WTC11 (cell line): Measurements from ENCODE around the gene GNAS-AS1. TPM values are rescaled to one million over a fixed set of nuclear protein-coding genes. Genes with fewer than 3 reads are reported as not detected.

Experiments used
- ATAC-seq: fragments of 200-7000 bp; cut with Tn5 transposase; 2 replicates; pipeline ENCODE4 v1.10.0; 2021; ENCODE audit warnings: mild to moderate bottlenecking, moderate library complexity
- CTCF ChIA-PET: fragments of 300-600 bp; sonication (Branson Sonifier 250); formaldehyde crosslinking; loops from one replicate; lab custom pipeline; 2021; ENCODE audit warnings: antibody characterized with exemption; lab: Charles Lee
- POLR2A ChIA-PET: fragments of 350-600 bp; sonication (Branson Sonifier 250); formaldehyde crosslinking; loops from one replicate; lab custom pipeline; 2021; ENCODE audit warnings: antibody characterized with exemption; lab: Charles Lee
- DNase-seq: peaks from one replicate; pipeline ENCODE4 v3.0.0; 2021; ENCODE audit warnings: low spot score
- H3K27ac Mint-ChIP-seq: 2 replicates; pipeline ENCODE4 v1.8.0; 2021; ENCODE audit warnings: mixed read lengths
- H3K27me3 Mint-ChIP-seq: 2 replicates; pipeline ENCODE4 v1.8.0; 2021; ENCODE audit warnings: low read depth, mild to moderate bottlenecking, moderate library complexity, mixed read lengths
- H3K36me3 Mint-ChIP-seq: 2 replicates; pipeline ENCODE4 v1.8.0; 2021; ENCODE audit warnings: mixed read lengths
- H3K4me1 Mint-ChIP-seq: 2 replicates; pipeline ENCODE4 v1.8.0; 2022; ENCODE audit warnings: mixed read lengths
- H3K4me3 Mint-ChIP-seq: 2 replicates; pipeline ENCODE4 v1.8.0; 2021; ENCODE audit warnings: mild to moderate bottlenecking, moderate library complexity, mixed read lengths
- H3K9me3 Mint-ChIP-seq: 2 replicates; pipeline ENCODE4 v1.8.0; 2021; ENCODE audit warnings: mixed read lengths
- CBFB ChIP-seq: sonication (generic); formaldehyde crosslinking; IDR thresholded peaks from 2 replicates; pipeline ENCODE4 v1.8.1; 2022; ENCODE audit warnings: mild to moderate bottlenecking, low read depth, missing genetic modification reagents
- CREB1 ChIP-seq: sonication (generic); formaldehyde crosslinking; IDR thresholded peaks from 2 replicates; pipeline ENCODE4 v1.8.0; 2023; ENCODE audit warnings: mild to moderate bottlenecking, missing genetic modification reagents
- E2F1 ChIP-seq: sonication (generic); formaldehyde crosslinking; IDR thresholded peaks from 2 replicates; pipeline ENCODE4 v1.8.0; 2022; ENCODE audit warnings: mild to moderate bottlenecking, missing genetic modification reagents
- E2F5 ChIP-seq: sonication (generic); formaldehyde crosslinking; IDR thresholded peaks from 2 replicates; pipeline ENCODE4 v1.8.1; 2022; ENCODE audit warnings: mild to moderate bottlenecking, moderate library complexity, missing genetic modification reagents
- ELF4 ChIP-seq: sonication (generic); formaldehyde crosslinking; IDR thresholded peaks from 2 replicates; pipeline ENCODE4 v1.8.1; 2022; ENCODE audit warnings: low read depth, mild to moderate bottlenecking, moderate library complexity, missing genetic modification reagents
- FOXP4 ChIP-seq: sonication (generic); formaldehyde crosslinking; IDR thresholded peaks from 2 replicates; pipeline ENCODE4 v1.8.0; 2022; ENCODE audit warnings: mild to moderate bottlenecking, missing genetic modification reagents
- IRF1 ChIP-seq: sonication (generic); formaldehyde crosslinking; IDR thresholded peaks from 2 replicates; pipeline ENCODE4 v1.8.0; 2023; ENCODE audit warnings: missing genetic modification reagents
- IRF2 ChIP-seq: sonication (generic); formaldehyde crosslinking; IDR thresholded peaks from 2 replicates; pipeline ENCODE4 v1.8.0; 2022; ENCODE audit warnings: low read depth, missing genetic modification reagents, borderline replicate concordance
- JAZF1 ChIP-seq: fragments of 250-450 bp; sonication (Bioruptor Pico); IDR thresholded peaks from 2 replicates; pipeline ENCODE4 v1.9.0; 2021; ENCODE audit warnings: moderate library complexity, mild to moderate bottlenecking, inconsistent platforms
- JUN ChIP-seq: sonication (generic); formaldehyde crosslinking; IDR thresholded peaks from 2 replicates; pipeline ENCODE4 v1.8.0; 2023; ENCODE audit warnings: mild to moderate bottlenecking, missing genetic modification reagents
- PRDM15 ChIP-seq: sonication (generic); formaldehyde crosslinking; IDR thresholded peaks from 2 replicates; pipeline ENCODE4 v1.8.0; 2022; ENCODE audit warnings: missing genetic modification reagents
- TCF7 ChIP-seq: sonication (generic); formaldehyde crosslinking; IDR thresholded peaks from 2 replicates; pipeline ENCODE4 v1.8.0; 2022; ENCODE audit warnings: mild to moderate bottlenecking, low read depth, missing genetic modification reagents, moderate library complexity
- TP53 ChIP-seq: sonication (generic); formaldehyde crosslinking; IDR thresholded peaks from 2 replicates; pipeline ENCODE4 v1.8.1; 2023; ENCODE audit warnings: mild to moderate bottlenecking, missing genetic modification reagents
- USF2 ChIP-seq: sonication (generic); formaldehyde crosslinking; IDR thresholded peaks from 2 replicates; pipeline ENCODE4 v1.8.1; 2023; ENCODE audit warnings: mild to moderate bottlenecking, missing genetic modification reagents, moderate library complexity
- ZBTB21 ChIP-seq: sonication (generic); formaldehyde crosslinking; IDR thresholded peaks from 2 replicates; pipeline ENCODE4 v1.8.1; 2023; ENCODE audit warnings: mild to moderate bottlenecking, missing genetic modification reagents, borderline replicate concordance
- ZNF396 ChIP-seq: fragments of 250-450 bp; sonication (Bioruptor Pico); IDR thresholded peaks from 2 replicates; pipeline ENCODE4 v1.8.0; 2021; ENCODE audit warnings: mild to moderate bottlenecking, moderate library complexity, borderline replicate concordance
- ZNF425 ChIP-seq: fragments of 250-450 bp; sonication (Bioruptor Pico); conservative IDR thresholded peaks from 2 replicates; pipeline ENCODE4 v1.9.0; 2021; ENCODE audit warnings: mild to moderate bottlenecking
- total RNA-seq: library from RNA; stranded (reverse); gene quantifications from 3 replicates; pipeline ENCODE4 v1.2.3, GENCODE V29; 2021
- TF ChIP-seq, protein P1 (sequence below): sonication (generic); formaldehyde crosslinking; IDR thresholded peaks from 2 replicates; pipeline ENCODE4 v1.8.1; 2023; ENCODE audit warnings: mild to moderate bottlenecking, missing genetic modification reagents, borderline replicate concordance

GNAS-AS1 gene
- total RNA-seq, 1 experiment from 2014 or later = 12.2 TPM

GRCh38 chr20:58867211-58867610, 16.5 kb upstream of the GNAS-AS1 start (continued):
- TF ChIP-seq FOXP4 (no peak), TCF7 (CRISPR knock-in tag) (no peak), CBFB (CRISPR knock-in tag) (no peak), IRF1 (no peak), ELF4 (no peak), PRDM15 (CRISPR knock-in tag) (no peak), TP53 (CRISPR knock-in tag) (no peak), E2F5 (CRISPR knock-in tag) (no peak), USF2 (CRISPR knock-in tag) (no peak), ZNF425 (CRISPR knock-in tag) (no peak), JUN (CRISPR knock-in tag) (no peak), CREB1 (CRISPR knock-in tag) (no peak)

DNA sequence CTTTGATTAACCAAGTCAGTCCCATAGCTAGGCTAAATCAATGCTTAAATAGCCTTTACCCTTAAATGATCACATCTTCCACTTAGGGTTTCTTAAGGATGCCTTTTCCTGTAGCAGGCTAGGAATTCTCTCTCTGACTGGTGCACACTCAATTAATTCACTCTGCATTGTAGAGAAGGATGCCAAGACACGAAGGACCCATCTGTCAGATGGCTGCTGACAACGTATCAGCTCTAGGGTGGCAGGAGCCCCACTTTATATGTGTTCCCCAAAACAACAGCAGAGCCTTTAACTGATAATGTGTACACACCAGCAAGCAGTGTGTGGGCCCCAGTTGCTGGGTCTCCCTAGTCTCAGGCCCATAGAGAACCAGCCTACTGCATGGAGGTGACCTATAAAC, 15.1 kb upstream of the GNAS-AS1 start:
- DNase-seq (no peak), ATAC-seq (no peak)
- no peaks in the 10 kb centered on the region for H3K9me3 Mint-ChIP-seq
- no peaks in the 10 kb centered on the region for H3K27me3 Mint-ChIP-seq
- POLR2A ChIA-PET = no interaction called here
- H3K4me1 Mint-ChIP-seq = peaks cover 17% of the 10 kb centered on the region
- CTCF ChIA-PET = no interaction called here
- peaks cover 9% of the 10 kb centered on the region for H3K36me3 Mint-ChIP-seq
- H3K27ac Mint-ChIP-seq = no peak overlapping the region
- H3K4me3 Mint-ChIP-seq = no peak overlapping the region
- TF ChIP-seq JAZF1 (CRISPR knock-in tag) (no peak), E2F1 (CRISPR knock-in tag) (no peak), ZBTB21 (no peak), ZNF396 (CRISPR knock-in tag) (no peak), IRF2 (no peak)
- TF ChIP-seq, protein P1, sequence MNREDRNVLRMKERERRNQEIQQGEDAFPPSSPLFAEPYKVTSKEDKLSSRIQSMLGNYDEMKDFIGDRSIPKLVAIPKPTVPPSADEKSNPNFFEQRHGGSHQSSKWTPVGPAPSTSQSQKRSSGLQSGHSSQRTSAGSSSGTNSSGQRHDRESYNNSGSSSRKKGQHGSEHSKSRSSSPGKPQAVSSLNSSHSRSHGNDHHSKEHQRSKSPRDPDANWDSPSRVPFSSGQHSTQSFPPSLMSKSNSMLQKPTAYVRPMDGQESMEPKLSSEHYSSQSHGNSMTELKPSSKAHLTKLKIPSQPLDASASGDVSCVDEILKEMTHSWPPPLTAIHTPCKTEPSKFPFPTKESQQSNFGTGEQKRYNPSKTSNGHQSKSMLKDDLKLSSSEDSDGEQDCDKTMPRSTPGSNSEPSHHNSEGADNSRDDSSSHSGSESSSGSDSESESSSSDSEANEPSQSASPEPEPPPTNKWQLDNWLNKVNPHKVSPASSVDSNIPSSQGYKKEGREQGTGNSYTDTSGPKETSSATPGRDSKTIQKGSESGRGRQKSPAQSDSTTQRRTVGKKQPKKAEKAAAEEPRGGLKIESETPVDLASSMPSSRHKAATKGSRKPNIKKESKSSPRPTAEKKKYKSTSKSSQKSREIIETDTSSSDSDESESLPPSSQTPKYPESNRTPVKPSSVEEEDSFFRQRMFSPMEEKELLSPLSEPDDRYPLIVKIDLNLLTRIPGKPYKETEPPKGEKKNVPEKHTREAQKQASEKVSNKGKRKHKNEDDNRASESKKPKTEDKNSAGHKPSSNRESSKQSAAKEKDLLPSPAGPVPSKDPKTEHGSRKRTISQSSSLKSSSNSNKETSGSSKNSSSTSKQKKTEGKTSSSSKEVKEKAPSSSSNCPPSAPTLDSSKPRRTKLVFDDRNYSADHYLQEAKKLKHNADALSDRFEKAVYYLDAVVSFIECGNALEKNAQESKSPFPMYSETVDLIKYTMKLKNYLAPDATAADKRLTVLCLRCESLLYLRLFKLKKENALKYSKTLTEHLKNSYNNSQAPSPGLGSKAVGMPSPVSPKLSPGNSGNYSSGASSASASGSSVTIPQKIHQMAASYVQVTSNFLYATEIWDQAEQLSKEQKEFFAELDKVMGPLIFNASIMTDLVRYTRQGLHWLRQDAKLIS (CRISPR knock-in tag) = no peak
